ENCODE measurements around the gene OAT.
"Not testable (repeated sequence)": the region's sequence is repeated elsewhere in the genome, so short reads cannot be mapped to it uniquely, and the experiment has no call there.

OAT gene

DNA sequence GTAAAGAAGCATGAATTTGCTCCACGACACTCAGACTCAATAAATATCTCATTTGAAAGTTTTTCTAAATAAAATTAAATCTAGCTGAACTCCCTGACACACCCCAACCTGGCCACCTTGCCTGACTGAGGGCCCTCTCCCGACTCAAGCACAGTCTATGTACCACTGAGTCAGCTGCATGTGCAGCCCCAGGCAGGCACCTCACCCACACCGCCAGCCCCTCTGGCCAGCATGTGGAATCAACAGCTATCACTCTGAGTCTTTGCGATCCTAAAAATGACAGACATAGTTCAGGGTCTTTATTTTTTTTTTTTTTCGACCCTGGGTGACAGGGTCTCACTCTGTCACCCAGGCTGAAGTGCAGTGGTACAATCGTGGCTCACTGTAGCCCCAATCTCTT, 35.2 kb downstream of the OAT start:
- Mint-ChIP-seq H3K4me1 (ENCODE audit: low read depth) (peaks cover 5% of the 10 kb centered on the region), H3K27ac (no peak overlapping the region), H3K27me3 (peaks cover 48% of the 10 kb centered on the region), H3K36me3 (ENCODE audit: low read depth) (no peaks in the 10 kb centered on the region), H3K4me3 (no peak overlapping the region), H3K9me3 (no peaks in the 10 kb centered on the region)
- no peak for DNase-seq

DNA sequence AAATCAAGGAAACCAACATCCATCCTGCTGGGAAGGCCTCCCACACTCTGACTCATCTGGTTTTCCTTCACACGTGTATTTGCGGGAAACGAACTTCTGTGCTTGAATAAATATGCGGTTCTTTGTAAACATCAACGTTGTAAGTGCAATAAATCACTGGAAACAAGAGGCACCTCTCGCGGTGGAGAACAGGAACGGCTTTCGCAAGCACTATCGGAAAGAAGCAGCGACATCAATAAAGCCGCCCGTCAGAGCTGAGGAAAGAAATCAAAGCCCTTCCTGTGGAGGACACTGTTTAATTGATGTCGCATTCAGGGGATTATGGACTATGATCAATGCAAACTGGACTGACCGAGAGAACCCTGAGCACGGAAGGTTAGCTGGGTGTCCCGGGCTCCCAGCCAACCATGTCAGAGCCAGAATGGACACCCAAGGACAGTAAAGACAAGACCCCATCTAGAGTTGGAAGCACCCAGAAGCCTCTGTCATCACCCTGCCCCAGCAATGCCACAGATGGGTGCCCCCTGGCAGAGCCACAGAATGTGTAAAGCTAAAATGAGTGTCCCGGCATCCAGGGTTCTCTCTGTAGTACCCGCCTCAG, 37.6 kb downstream of the OAT start:
- Mint-ChIP-seq H3K9me3 (no peaks in the 10 kb centered on the region), H3K4me1 (ENCODE audit: low read depth) (peaks cover 3% of the 10 kb centered on the region), H3K4me3 (no peak overlapping the region), H3K27ac (no peak overlapping the region), H3K36me3 (ENCODE audit: low read depth) (no peaks in the 10 kb centered on the region), H3K27me3 (peaks cover 57% of the 10 kb centered on the region)
- DNase-seq, result no peak

DNA sequence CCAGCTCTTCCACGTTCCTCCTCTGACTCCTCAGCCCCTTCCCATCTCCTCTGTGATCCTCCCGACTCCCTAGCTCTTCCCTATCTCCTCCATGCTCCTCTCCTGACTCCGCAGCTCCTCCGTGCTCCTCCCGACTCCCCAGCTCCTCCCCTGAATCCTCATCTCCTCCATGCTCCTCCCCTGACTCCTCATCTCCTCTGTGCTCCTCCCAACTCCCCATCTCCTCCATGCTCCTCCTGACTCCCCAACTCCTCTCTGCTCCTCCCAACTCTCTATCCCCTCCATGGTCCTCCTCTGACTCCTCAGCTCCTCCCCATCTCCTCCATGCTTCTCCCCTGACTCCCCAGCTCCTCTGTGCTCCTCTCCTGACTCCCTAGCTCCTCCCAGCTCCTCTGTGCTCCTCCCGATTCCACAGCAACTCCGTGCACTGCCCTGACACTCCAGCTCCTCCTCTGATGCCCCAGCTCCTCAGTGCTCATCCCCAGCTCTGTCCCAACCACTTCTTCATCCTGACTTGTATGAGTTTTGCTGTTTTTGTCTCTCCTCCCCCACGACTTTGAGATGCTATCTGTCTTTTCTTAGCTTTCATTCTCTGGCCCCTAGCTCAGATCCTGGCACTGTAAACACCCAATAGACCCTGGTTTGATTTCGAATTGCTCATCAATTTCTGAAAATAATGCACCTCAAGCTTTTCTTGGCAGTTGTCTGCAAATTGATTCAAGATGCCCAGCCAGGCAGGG, 38.3 kb downstream of the OAT start:
- no peak for DNase-seq
- Mint-ChIP-seq H3K9me3 (no peaks in the 10 kb centered on the region), H3K27ac (no peak overlapping the region), H3K36me3 (ENCODE audit: low read depth) (no peaks in the 10 kb centered on the region), H3K27me3 (peaks cover 57% of the 10 kb centered on the region), H3K4me3 (no peak overlapping the region), H3K4me1 (ENCODE audit: low read depth) (peaks cover 3% of the 10 kb centered on the region)

DNA sequence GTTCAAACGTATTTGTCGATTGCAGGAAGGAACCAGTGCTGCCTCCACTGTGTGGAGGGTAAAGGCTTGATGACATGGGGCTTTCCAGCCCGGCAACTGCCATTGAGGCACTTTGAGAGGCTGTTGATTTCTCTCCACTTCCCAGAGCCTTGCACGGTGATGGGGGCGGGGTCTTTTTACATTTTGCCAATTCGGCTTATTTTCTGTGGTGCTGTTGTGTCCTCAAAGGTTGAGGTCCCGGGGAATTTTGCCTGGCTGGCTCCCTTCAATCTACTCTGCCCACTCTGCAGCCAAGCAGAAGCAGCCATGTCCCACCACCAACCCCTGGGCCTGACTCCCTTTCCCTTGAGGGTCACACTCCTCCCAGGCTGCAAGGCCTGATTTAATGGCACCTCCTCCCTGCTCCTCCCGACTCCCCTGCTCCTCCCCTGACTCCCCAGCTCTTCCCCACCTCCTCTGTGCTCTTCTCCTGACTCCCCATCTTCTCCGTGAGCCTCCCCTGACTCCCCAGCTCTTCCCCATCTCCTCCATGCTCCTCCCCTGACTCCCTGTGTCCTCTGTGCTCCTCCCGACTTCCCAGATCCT, 39.0 kb downstream of the OAT start:
- Mint-ChIP-seq H3K27me3 (peaks cover 51% of the 10 kb centered on the region), H3K9me3 (no peaks in the 10 kb centered on the region), H3K4me1 (ENCODE audit: low read depth) (peaks cover 3% of the 10 kb centered on the region), H3K36me3 (ENCODE audit: low read depth) (no peaks in the 10 kb centered on the region), H3K27ac (no peak overlapping the region), H3K4me3 (no peak overlapping the region)
- DNase-seq, result no peak

DNA sequence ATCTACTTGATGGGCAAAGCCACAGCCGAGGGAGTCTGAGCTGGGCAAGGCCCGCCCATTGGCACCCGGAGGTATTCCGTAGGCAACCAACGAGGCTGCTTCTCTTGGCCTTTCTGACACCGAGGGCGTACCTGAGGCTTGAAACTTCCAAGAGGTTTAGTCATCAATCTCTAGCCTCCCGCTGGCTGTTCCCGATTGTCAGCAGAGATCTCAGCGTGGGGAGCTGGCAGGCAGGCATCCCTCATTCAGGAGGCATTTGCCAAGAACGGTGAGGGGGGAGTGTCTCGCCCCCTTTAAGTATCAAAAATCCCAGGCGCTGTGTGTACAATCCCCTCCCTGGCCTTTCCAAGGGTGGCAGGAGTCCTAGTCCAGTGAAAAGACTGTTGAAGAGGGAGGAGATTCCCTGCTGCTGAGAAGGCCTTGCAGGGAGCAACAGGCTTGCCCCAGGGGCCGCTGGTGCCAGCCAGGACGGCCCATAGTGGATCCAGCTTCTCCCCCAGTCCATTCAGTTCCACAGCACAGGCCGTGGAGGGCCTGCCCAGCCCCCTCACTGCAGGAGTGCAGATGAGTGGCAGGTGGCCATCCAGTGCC, 39.7 kb downstream of the OAT start:
- H3K4me3 Mint-ChIP-seq, result no peak overlapping the region
- peaks cover 45% of the 10 kb centered on the region for H3K27me3 Mint-ChIP-seq
- no peaks in the 10 kb centered on the region for H3K9me3 Mint-ChIP-seq
- DNase-seq, result no peak
- no peaks in the 10 kb centered on the region for H3K36me3 Mint-ChIP-seq (ENCODE audit: low read depth)
- no peak overlapping the region for H3K27ac Mint-ChIP-seq
- peaks cover 3% of the 10 kb centered on the region for H3K4me1 Mint-ChIP-seq (ENCODE audit: low read depth)

DNA sequence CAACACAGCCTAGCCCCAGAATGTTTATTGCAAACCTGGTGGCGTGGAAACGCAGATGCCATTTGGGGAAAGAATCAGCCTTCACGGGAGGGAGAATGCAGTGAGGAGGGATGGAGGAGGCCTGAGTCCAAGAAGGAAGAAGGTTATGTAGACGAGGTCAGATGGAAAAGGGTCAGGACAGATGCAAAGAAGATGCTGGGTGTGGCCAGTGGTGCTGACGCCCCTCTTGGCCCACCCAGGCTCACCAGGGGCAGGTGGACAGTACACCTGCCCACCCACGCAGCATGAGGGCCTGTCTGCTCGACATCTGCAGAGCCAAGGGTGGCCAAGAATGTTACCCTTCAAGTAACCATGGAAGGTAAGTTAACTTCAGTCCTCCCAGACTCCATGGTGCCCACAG, 40.5 kb downstream of the OAT start:
- Mint-ChIP-seq H3K4me1 (ENCODE audit: low read depth) (peaks cover 3% of the 10 kb centered on the region), H3K36me3 (ENCODE audit: low read depth) (no peaks in the 10 kb centered on the region), H3K27me3 (peaks cover 40% of the 10 kb centered on the region), H3K4me3 (no peak overlapping the region), H3K27ac (no peak overlapping the region), H3K9me3 (no peaks in the 10 kb centered on the region)
- DNase-seq, result no peak

DNA sequence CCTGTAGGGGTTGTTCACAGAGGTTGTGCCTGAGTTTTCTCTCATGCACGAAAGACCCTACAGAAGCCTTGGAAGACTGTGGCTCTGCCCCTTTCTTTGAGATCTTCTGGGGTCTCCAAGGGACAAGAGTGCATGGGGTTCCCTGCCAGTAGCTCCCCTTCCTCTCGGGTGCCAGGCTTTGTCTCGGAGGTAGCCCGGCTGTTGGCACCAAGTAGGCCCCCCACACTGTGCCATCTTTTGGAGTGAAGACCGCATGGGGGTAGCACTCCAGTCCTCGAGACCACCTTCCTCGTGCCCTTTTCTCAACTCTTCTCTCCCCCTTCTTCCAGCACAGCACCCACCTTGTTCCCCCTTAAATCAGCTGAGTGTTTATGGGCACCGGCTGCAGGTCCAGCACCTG, 41.6 kb downstream of the OAT start:
- Mint-ChIP-seq H3K36me3 (ENCODE audit: low read depth) (no peaks in the 10 kb centered on the region), H3K27ac (no peak overlapping the region), H3K27me3 (peaks cover 39% of the 10 kb centered on the region), H3K9me3 (no peaks in the 10 kb centered on the region), H3K4me1 (ENCODE audit: low read depth) (peaks cover 3% of the 10 kb centered on the region), H3K4me3 (no peak overlapping the region)
- DNase-seq, result no peak

DNA sequence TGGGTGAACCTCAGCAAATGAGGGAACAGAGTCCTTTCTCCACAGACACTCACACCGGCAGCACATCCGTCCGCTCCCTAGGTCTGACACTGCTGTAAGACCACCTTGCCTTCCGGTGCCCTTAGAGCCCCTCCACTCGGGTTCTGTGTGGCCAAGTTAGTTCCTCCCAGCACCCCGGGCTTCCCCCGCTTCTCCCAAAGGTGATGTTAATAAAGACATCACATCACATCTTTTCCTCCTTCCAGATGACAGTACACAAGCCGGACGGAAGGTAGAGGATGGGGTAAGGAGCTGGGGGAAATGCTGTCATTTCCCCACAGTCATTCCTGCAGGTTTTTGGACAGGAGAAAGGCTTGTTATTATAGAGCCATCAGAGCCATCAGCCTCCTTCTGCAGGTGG, 42.3 kb downstream of the OAT start:
- peaks cover 40% of the 10 kb centered on the region for H3K27me3 Mint-ChIP-seq
- H3K27ac Mint-ChIP-seq, result no peak overlapping the region
- peaks cover 3% of the 10 kb centered on the region for H3K4me1 Mint-ChIP-seq (ENCODE audit: low read depth)
- no peak overlapping the region for H3K4me3 Mint-ChIP-seq
- no peaks in the 10 kb centered on the region for H3K36me3 Mint-ChIP-seq (ENCODE audit: low read depth)
- no peaks in the 10 kb centered on the region for H3K9me3 Mint-ChIP-seq
- no peak for DNase-seq

DNA sequence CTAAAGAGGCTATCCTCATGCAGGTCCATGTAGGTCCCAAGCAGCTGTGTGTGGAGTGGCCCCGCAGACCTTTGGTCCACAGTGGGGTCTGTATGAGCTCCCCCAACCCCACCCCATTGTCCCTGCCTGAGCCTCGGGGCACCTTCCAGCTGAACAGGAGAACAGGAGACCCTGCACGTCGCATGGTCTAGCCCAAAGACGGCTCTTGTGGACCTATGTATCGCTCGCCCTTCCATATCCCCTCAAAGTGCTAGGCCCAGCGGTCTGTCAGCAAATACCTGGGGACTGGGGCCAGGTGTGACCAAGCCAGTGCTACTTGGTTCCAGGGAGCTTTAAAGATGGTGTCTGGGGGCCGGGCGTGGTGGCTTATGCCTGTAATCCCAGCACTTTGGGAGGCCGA, 43.0 kb downstream of the OAT start:
- no peaks in the 10 kb centered on the region for H3K9me3 Mint-ChIP-seq
- no peak overlapping the region for H3K4me3 Mint-ChIP-seq
- no peak for DNase-seq
- no peaks in the 10 kb centered on the region for H3K4me1 Mint-ChIP-seq (ENCODE audit: low read depth)
- H3K27me3 Mint-ChIP-seq, result peaks cover 36% of the 10 kb centered on the region
- H3K36me3 Mint-ChIP-seq (ENCODE audit: low read depth), result no peaks in the 10 kb centered on the region
- no peak overlapping the region for H3K27ac Mint-ChIP-seq

DNA sequence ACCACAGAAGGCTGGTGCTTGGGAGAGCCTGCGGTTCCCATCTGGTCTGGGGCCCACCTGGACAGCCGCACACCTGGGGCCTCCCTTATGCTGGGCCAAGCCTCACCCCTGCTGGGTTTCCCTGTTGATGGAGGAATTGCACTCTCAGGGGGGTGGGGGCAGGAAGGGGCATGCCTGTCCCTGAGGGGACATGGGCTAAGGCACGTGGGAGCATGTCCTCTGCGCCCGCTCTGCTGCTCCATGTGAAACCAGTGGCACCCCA, 43.4 kb downstream of the OAT start:
- Mint-ChIP-seq H3K4me3 (no peak overlapping the region), H3K36me3 (ENCODE audit: low read depth) (no peaks in the 10 kb centered on the region), H3K4me1 (ENCODE audit: low read depth) (no peaks in the 10 kb centered on the region), H3K9me3 (no peaks in the 10 kb centered on the region), H3K27ac (no peak overlapping the region), H3K27me3 (peaks cover 32% of the 10 kb centered on the region)
- no peak for DNase-seq

DNA sequence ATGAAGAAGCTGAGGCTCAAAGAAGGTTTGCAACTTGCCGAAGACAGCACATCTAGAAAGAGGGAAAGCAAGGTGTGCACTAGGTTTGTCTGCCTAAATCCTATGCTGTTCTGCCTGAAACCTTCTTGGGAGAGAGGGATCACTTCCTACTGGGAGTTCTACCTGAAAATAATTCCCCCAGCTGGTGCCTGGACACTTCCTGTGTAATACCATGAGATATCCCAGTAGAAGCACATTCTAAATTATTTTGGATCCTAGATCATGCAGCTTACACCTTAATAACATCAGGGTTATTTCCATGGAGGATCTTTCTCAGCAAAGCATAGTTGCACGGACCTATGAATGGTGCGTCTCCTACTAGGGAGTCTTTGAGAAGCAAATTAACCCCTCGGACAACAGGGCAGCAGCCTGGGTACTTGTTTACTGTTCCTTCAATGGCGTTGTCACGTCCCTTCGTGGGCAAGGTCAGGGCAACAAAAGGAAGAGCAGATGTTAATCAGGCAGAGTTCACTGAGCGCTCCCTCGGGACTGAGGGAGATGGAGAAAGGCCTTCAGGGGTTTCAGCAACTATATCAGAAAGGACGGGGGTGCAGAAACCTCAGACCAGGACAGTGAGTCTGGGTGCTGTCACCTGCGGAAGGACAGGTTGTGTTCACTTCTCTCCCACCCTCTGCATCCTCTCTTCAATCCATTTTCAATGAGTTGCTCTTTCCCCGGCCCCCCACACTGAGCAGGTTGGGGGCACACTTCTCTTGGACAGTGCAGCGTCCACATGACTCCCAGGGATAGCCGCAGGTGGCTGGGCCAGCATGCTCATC, 44.0 kb downstream of the OAT start:
- peaks cover 31% of the 10 kb centered on the region for H3K27me3 Mint-ChIP-seq
- no peaks in the 10 kb centered on the region for H3K4me1 Mint-ChIP-seq (ENCODE audit: low read depth)
- H3K9me3 Mint-ChIP-seq, result no peaks in the 10 kb centered on the region
- no peaks in the 10 kb centered on the region for H3K36me3 Mint-ChIP-seq (ENCODE audit: low read depth)
- DNase-seq, result no peak
- H3K27ac Mint-ChIP-seq, result no peak overlapping the region
- no peak overlapping the region for H3K4me3 Mint-ChIP-seq

DNA sequence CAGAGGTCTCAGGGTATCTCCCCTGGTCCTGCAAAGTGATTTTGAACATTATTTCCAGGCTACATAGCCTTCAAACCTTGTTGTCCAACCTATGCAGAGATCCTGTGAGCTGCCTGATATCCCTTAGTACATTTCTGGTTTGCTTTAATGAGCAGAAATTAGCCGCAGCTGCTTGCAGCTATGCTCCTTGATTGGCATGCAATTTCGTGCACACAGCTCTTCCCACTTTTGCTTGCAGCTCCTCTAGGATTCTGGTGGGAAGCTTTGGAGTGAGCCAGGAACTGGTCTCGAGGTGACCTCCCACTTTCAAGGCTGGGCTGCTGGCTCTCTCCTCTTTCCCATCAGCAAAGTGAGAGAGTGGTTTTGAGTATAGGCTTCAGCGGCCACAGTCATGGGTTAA, 45.8 kb downstream of the OAT start:
- Mint-ChIP-seq H3K4me3 (no peak overlapping the region), H3K27ac (no peak overlapping the region), H3K36me3 (ENCODE audit: low read depth) (no peaks in the 10 kb centered on the region), H3K9me3 (no peaks in the 10 kb centered on the region), H3K27me3 (peaks cover 19% of the 10 kb centered on the region), H3K4me1 (ENCODE audit: low read depth) (no peaks in the 10 kb centered on the region)
- DNase-seq, result no peak

DNA sequence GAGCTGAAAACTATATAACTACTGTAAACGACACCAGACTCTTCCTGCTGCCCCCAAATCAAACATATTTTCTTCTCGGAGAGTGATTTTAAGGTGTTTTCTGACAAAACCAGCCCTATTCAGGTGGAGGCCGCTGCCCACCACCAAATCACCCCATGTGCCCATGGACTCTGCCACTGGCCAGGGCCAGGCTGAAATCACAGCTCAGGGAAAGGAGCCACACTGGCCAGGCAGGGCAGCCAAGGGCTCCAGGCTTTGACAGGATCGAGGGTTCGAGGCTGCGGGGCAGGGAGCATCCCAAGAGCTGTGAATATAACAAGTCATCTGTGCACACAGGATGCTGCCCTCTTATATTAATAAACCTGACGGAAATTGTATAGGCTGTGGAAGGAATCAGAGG, 48.3 kb downstream of the OAT start:
- Mint-ChIP-seq H3K4me3 (no peak overlapping the region), H3K36me3 (ENCODE audit: low read depth) (no peaks in the 10 kb centered on the region), H3K27ac (no peak overlapping the region), H3K9me3 (no peaks in the 10 kb centered on the region), H3K4me1 (ENCODE audit: low read depth) (no peaks in the 10 kb centered on the region), H3K27me3 (peaks cover 16% of the 10 kb centered on the region)
- no peak for DNase-seq

DNA sequence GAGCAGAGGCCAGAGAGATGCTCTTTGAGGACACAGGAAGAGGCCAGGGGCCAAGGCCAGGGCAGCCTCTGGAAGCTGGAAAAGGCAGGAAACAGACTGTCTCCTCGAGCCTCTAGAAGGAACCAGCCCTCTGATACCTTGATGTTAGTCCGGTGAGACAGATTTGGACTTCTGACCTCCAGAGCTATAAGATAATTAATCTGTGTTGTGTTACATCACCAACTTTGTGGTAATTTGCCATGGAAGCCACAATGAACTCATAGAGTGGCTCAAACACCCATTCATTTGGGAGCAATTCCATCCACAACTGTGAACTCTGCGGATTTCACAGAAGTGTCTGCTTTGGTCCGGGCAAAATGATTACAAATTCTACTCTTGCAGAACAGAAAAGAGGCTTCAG, 48.7 kb downstream of the OAT start:
- no peak overlapping the region for H3K27ac Mint-ChIP-seq
- peaks cover 16% of the 10 kb centered on the region for H3K27me3 Mint-ChIP-seq
- no peak overlapping the region for H3K4me3 Mint-ChIP-seq
- no peaks in the 10 kb centered on the region for H3K36me3 Mint-ChIP-seq (ENCODE audit: low read depth)
- no peaks in the 10 kb centered on the region for H3K4me1 Mint-ChIP-seq (ENCODE audit: low read depth)
- no peak for DNase-seq
- H3K9me3 Mint-ChIP-seq, result no peaks in the 10 kb centered on the region

DNA sequence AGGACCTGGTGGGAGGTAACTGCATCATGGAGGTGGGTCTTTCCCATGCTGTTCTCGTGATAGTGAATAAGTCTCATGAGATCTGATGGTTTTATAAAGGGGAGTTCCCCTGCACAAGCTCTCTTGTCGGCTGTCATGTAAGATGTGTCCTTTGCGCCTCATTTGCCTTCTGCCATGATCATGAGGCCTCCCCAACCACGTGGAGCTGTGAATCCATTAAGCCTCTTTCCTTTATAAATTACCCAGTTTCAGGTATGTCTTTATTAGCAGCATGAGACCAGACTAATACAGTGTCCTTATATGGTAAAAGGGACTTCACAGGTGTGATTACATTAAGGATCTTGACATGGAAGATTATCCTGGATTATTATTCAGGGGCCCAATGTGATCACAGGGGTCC, 49.2 kb downstream of the OAT start:
- H3K36me3 Mint-ChIP-seq (ENCODE audit: low read depth); H3K4me3 Mint-ChIP-seq; H3K4me1 Mint-ChIP-seq (ENCODE audit: low read depth); DNase-seq; H3K9me3 Mint-ChIP-seq; H3K27ac Mint-ChIP-seq: not testable (repeated sequence)
- peaks cover 16% of the 10 kb centered on the region for H3K27me3 Mint-ChIP-seq
